CD4-positive, alpha-beta T cell (primary cell): ENCODE measurements around the gene SERTAD3. TPM values are rescaled to one million over a fixed set of nuclear protein-coding genes. Genes with fewer than 3 reads are reported as not detected.
A peak's percentile ranks its signal among the peaks of the same experiment; 100 is the strongest.

Experiments
- ATAC-seq: fragments of 200-7000 bp; cut with Tn5 transposase; one replicate; pipeline ENCODE4 v1.10.0; 2022; ENCODE audit warnings: mild to moderate bottlenecking; ENCODE audit not compliant: poor library complexity
- CTCF ChIA-PET: fragments of 350-600 bp; sonication (Branson Sonifier 250); formaldehyde crosslinking; loops from one replicate; lab custom pipeline; 2021; ENCODE audit warnings: antibody characterized with exemption, inconsistent platforms; lab: Charles Lee
- POLR2A ChIA-PET: fragments of 350-600 bp; sonication (Branson Sonifier 250); formaldehyde crosslinking; loops from one replicate; lab custom pipeline; 2021; ENCODE audit warnings: antibody characterized with exemption, inconsistent platforms; lab: Charles Lee
- DNase-seq, 14 experiments: peaks; one replicate each; pipeline ENCODE4 v3.0.0-alpha.2; 2013 to 2020; ENCODE audit warnings: mixed read lengths in 2 of 14
- H3K27ac ChIP-seq, 2 donors: one replicate each; pipeline versions ENCODE4 v1.5.1 to v1.7.0; 2013; ENCODE audit warnings: low read length in 2 of 2, low read depth in 1 of 2, mild to moderate bottlenecking in 1 of 2
- H3K27me3 ChIP-seq, 2 experiments: 1 replicate in 1 of 2; 2 replicates in 1 of 2; pipeline versions ENCODE4 v1.6.1 to v1.7.0; 2013; ENCODE audit warnings: low read length in 2 of 2, control low read depth in 1 of 2, mild to moderate bottlenecking in 1 of 2, moderate library complexity in 1 of 2; ENCODE audit not compliant: insufficient read depth in 2 of 2, control insufficient read depth in 1 of 2
- H3K36me3 ChIP-seq: one replicate; pipeline ENCODE4 v1.6.1; 2013; ENCODE audit warnings: low read length, control low read depth; ENCODE audit not compliant: insufficient read depth
- H3K4me1 ChIP-seq: one replicate; pipeline ENCODE4 v1.6.1; 2013; ENCODE audit warnings: low read length, control low read depth; ENCODE audit not compliant: insufficient read depth
- H3K4me3 ChIP-seq: one replicate; pipeline ENCODE4 v1.5.1; 2013; ENCODE audit warnings: mild to moderate bottlenecking, low read length, moderate library complexity
- H3K9me3 ChIP-seq, 2 experiments: 1 replicate in 1 of 2; 2 replicates in 1 of 2; pipeline versions ENCODE4 v1.6.1 to v1.7.0; 2013; ENCODE audit warnings: low read length in 2 of 2, mild to moderate bottlenecking in 2 of 2, control low read depth in 1 of 2, moderate library complexity in 1 of 2; ENCODE audit not compliant: control insufficient read depth in 1 of 2, insufficient read depth in 1 of 2
- H3K27ac Mint-ChIP-seq: one replicate; pipeline ENCODE4 v1.8.0; 2020; ENCODE audit warnings: mixed read lengths
- H3K27me3 Mint-ChIP-seq: one replicate; pipeline ENCODE4 v1.8.0; 2021; ENCODE audit warnings: mixed read lengths
- H3K36me3 Mint-ChIP-seq: one replicate; pipeline ENCODE4 v1.8.0; 2021; ENCODE audit warnings: low read depth, mixed read lengths
- H3K4me1 Mint-ChIP-seq: one replicate; pipeline ENCODE4 v1.8.0; 2021; ENCODE audit warnings: low read depth, mixed read lengths
- H3K4me3 Mint-ChIP-seq: one replicate; pipeline ENCODE4 v1.8.0; 2020; ENCODE audit warnings: mild to moderate bottlenecking, mixed read lengths
- H3K9me3 Mint-ChIP-seq: one replicate; pipeline ENCODE4 v1.8.0; 2020; ENCODE audit warnings: mixed read lengths
- intact Hi-C, 2 experiments: fragments of 100-400 bp; cut with DNase I in 1 of 2; cut with micrococcal nuclease in 1 of 2; formaldehyde crosslinking; loops; one replicate each; pipeline versions ENCODE4 v1.15.1 to v1.9.0; 2023 to 2025; cut with DNase I, micrococcal nuclease
- total RNA-seq, 174 experiments: library from RNA in 2 of 174; stranded (reverse) in 2 of 174; gene quantifications; one replicate each; pipeline ENCODE4 v1.2.3 and lab custom pipeline; 2021 to 2026
- TF ChIP-seq, protein P1 (sequence below): fragments of 200-600 bp; IDR thresholded peaks from one replicate; pipeline ENCODE4 v1.8.0; 2022; ENCODE audit warnings: antibody characterized with exemption, mild to moderate bottlenecking

The SERTAD3 gene
- total RNA-seq, 2 experiments from 2014 or later: 17.4 to 19.2 TPM

- no peak overlapping the region for H3K27ac ChIP-seq
- peaks cover 34% of the 10 kb centered on the region for H3K4me1 ChIP-seq
- Mint-ChIP-seq H3K4me1 (peaks cover 24% of the 10 kb centered on the region), H3K27ac (no peak overlapping the region), H3K4me3 (peak overlapping the region; percentile 42), H3K9me3 (no peaks in the 10 kb centered on the region), H3K36me3 (peaks cover 6% of the 10 kb centered on the region), H3K27me3 (peaks cover 4% of the 10 kb centered on the region)
- no peak overlapping the region for H3K4me3 ChIP-seq
- peaks cover 9% of the 10 kb centered on the region for H3K36me3 ChIP-seq
- DNase-seq: no peak
- ChIA-PET POLR2A (no interaction called here), CTCF (interaction anchor here (1.9 kb wide), 1 partner anchor 46 kb away, joined by 4 read pairs; no protein-coding TSS in a partner anchor)
- no peaks in the 10 kb centered on the region for H3K27me3 ChIP-seq
- intact Hi-C loops: no loop called here
- ATAC-seq: no peak
- no peaks in the 10 kb centered on the region for H3K9me3 ChIP-seq
- TF ChIP-seq, protein P1, sequence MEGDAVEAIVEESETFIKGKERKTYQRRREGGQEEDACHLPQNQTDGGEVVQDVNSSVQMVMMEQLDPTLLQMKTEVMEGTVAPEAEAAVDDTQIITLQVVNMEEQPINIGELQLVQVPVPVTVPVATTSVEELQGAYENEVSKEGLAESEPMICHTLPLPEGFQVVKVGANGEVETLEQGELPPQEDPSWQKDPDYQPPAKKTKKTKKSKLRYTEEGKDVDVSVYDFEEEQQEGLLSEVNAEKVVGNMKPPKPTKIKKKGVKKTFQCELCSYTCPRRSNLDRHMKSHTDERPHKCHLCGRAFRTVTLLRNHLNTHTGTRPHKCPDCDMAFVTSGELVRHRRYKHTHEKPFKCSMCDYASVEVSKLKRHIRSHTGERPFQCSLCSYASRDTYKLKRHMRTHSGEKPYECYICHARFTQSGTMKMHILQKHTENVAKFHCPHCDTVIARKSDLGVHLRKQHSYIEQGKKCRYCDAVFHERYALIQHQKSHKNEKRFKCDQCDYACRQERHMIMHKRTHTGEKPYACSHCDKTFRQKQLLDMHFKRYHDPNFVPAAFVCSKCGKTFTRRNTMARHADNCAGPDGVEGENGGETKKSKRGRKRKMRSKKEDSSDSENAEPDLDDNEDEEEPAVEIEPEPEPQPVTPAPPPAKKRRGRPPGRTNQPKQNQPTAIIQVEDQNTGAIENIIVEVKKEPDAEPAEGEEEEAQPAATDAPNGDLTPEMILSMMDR: no peak
These were observed 26.1 kb downstream of the SERTAD3 start for GRCh38 chr19:40418040-40418439.

DNA sequence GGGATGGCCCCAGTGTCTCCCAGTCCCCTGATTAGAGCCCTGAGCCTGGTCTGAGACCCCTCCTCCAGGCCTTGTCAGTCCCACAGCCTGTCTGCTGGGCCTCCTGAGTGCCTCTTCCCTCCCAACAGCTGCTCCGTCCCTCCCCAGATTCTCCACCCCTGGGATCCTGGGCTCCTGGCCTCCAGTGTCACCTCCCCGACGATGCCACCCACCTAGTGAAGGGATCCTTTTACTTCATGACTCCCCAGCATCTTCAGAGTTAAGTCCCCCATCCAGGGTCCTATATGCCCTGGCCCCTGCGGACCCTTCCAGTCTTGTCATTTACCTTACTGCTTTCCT lies 26.5 kb downstream of the SERTAD3 start:
- CTCF ChIA-PET: interaction anchor here (1.9 kb wide), 1 partner anchor 47 kb away, joined by 4 read pairs; no protein-coding TSS in a partner anchor
- ATAC-seq (no peak), DNase-seq (no peak)
- H3K4me1 ChIP-seq: peaks cover 30% of the 10 kb centered on the region
- no peaks in the 10 kb centered on the region for H3K9me3 Mint-ChIP-seq
- no peak overlapping the region for H3K27ac ChIP-seq
- peaks cover 4% of the 10 kb centered on the region for H3K27me3 Mint-ChIP-seq
- H3K36me3 ChIP-seq: peaks cover 4% of the 10 kb centered on the region
- intact Hi-C loops: no loop called here
- TF ChIP-seq, protein P1: no peak
- H3K36me3 Mint-ChIP-seq: peaks cover 6% of the 10 kb centered on the region
- peaks cover 22% of the 10 kb centered on the region for H3K4me1 Mint-ChIP-seq
- POLR2A ChIA-PET: no interaction called here
- H3K9me3 ChIP-seq: no peaks in the 10 kb centered on the region
- peak overlapping the region; percentile 42 for H3K4me3 Mint-ChIP-seq
- H3K4me3 ChIP-seq: no peak overlapping the region
- no peaks in the 10 kb centered on the region for H3K27me3 ChIP-seq
- no peak overlapping the region for H3K27ac Mint-ChIP-seq

GRCh38 chr19:40416918-40417642 lies 27.1 kb downstream of the SERTAD3 start:
- Histone ChIP-seq H3K4me3 (no peak overlapping the region), H3K27ac (no peak overlapping the region), H3K27me3 (no peaks in the 10 kb centered on the region), H3K4me1 (peaks cover 25% of the 10 kb centered on the region), H3K9me3 (no peaks in the 10 kb centered on the region), H3K36me3 (no peaks in the 10 kb centered on the region)
- no peak for DNase-seq
- ChIA-PET POLR2A (interaction anchor here (0.7 kb wide), 1 partner anchor 359 kb away, joined by 3 read pairs; no protein-coding TSS in a partner anchor), CTCF (interaction anchor here (1.9 kb wide), 1 partner anchor 47 kb away, joined by 4 read pairs; no protein-coding TSS in a partner anchor)
- TF ChIP-seq, protein P1: no peak
- Mint-ChIP-seq H3K27ac (no peak overlapping the region), H3K36me3 (peaks cover under 1% of the 10 kb centered on the region), H3K9me3 (no peaks in the 10 kb centered on the region), H3K4me3 (peak overlapping the region; percentile 30), H3K27me3 (peaks cover 4% of the 10 kb centered on the region), H3K4me1 (peaks cover 17% of the 10 kb centered on the region)
- intact Hi-C loops: no loop called here
- no peak for ATAC-seq
